HepG2 (cell line): ENCODE data around the gene GPSM1. TPM values are rescaled to one million over a fixed set of nuclear protein-coding genes. Genes with fewer than 3 reads are reported as not detected.

Source experiments
- FOXJ3 ChIP-seq: sonication (generic); formaldehyde crosslinking; IDR thresholded peaks from 2 replicates; pipeline ENCODE4 v1.4.0; 2020; ENCODE audit warnings: missing genetic modification reagents, mild to moderate bottlenecking, borderline replicate concordance
- HNF4G ChIP-seq, 2 experiments: sonication (generic) in 1 of 2; formaldehyde crosslinking in 1 of 2; IDR thresholded peaks; 2 replicates each; pipeline versions ENCODE4 v1.4.0 to v1.6.1; 2011 to 2020; ENCODE audit warnings: borderline replicate concordance in 2 of 2, low read depth in 2 of 2, mild to moderate bottlenecking in 2 of 2, low read length in 1 of 2, missing genetic modification reagents in 1 of 2, moderate library complexity in 1 of 2
- SIX4 ChIP-seq: sonication (generic); formaldehyde crosslinking; IDR thresholded peaks from 2 replicates; pipeline ENCODE4 v1.4.0; 2020; ENCODE audit warnings: missing genetic modification reagents
- polyA plus RNA-seq, 8 experiments: library from polyadenylated mRNA; depleted of rRNA in 3 of 8; stranded (reverse) in 7 of 8; unstranded in 1 of 8; fragments of >200 nt; fragmentation: Illumina TruSeq in 4 of 8; extraction: Trizol in 4 of 8; gene quantifications; 2 replicates each; pipeline versions ENCODE4 v1.2.1 to v1.2.3, GENCODE V29; 2011 to 2016; ENCODE audit warnings: low read depth in 4 of 8, missing spikeins in 1 of 8, mixed read lengths in 1 of 8; ENCODE audit not compliant: insufficient read depth in 1 of 8
- total RNA-seq, 5 experiments: library from RNA; depleted of rRNA; stranded (reverse); fragments of >200 nt; fragmentation: Illumina TruSeq; extraction: Trizol; gene quantifications; 2 replicates each; pipeline ENCODE4 v1.2.3, GENCODE V29; 2016; ENCODE audit warnings: low read depth in 1 of 5
- TF ChIP-seq, protein P1 (sequence below): sonication (generic); formaldehyde crosslinking; IDR thresholded peaks from 2 replicates; pipeline ENCODE4 v1.9.0; 2021; ENCODE audit warnings: mild to moderate bottlenecking, missing genetic modification reagents

Gene GPSM1
- total and polyA plus RNA-seq, 2 of the 13 experiments (the other 11 are each of a cell fraction or from before 2014, with no cell fraction given), result 1.0 to 2.4 TPM

DNA sequence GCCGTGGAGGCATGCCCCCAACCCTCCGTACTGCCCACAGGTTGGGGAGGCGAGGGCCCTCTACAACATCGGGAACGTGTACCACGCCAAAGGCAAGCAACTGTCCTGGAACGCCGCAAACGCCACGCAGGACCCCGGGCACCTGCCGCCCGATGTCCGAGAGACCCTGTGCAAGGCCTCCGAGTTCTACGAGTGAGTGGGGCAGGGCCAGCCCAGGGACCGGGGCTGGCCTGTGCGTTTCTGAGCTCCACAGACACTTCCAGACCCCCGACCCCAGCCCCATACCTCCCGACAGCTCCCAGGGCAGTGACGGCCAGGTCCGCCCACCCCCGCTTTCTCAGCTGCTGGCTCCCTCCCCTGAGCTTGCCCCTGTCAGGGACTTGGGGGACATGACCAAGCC lies 9.5 kb downstream of the GPSM1 start (continued):
- TF ChIP-seq, protein P1, sequence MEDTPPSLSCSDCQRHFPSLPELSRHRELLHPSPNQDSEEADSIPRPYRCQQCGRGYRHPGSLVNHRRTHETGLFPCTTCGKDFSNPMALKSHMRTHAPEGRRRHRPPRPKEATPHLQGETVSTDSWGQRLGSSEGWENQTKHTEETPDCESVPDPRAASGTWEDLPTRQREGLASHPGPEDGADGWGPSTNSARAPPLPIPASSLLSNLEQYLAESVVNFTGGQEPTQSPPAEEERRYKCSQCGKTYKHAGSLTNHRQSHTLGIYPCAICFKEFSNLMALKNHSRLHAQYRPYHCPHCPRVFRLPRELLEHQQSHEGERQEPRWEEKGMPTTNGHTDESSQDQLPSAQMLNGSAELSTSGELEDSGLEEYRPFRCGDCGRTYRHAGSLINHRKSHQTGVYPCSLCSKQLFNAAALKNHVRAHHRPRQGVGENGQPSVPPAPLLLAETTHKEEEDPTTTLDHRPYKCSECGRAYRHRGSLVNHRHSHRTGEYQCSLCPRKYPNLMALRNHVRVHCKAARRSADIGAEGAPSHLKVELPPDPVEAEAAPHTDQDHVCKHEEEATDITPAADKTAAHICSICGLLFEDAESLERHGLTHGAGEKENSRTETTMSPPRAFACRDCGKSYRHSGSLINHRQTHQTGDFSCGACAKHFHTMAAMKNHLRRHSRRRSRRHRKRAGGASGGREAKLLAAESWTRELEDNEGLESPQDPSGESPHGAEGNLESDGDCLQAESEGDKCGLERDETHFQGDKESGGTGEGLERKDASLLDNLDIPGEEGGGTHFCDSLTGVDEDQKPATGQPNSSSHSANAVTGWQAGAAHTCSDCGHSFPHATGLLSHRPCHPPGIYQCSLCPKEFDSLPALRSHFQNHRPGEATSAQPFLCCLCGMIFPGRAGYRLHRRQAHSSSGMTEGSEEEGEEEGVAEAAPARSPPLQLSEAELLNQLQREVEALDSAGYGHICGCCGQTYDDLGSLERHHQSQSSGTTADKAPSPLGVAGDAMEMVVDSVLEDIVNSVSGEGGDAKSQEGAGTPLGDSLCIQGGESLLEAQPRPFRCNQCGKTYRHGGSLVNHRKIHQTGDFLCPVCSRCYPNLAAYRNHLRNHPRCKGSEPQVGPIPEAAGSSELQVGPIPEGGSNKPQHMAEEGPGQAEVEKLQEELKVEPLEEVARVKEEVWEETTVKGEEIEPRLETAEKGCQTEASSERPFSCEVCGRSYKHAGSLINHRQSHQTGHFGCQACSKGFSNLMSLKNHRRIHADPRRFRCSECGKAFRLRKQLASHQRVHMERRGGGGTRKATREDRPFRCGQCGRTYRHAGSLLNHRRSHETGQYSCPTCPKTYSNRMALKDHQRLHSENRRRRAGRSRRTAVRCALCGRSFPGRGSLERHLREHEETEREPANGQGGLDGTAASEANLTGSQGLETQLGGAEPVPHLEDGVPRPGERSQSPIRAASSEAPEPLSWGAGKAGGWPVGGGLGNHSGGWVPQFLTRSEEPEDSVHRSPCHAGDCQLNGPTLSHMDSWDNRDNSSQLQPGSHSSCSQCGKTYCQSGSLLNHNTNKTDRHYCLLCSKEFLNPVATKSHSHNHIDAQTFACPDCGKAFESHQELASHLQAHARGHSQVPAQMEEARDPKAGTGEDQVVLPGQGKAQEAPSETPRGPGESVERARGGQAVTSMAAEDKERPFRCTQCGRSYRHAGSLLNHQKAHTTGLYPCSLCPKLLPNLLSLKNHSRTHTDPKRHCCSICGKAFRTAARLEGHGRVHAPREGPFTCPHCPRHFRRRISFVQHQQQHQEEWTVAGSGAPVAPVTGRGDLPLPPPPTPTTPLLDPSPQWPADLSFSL, result no peak
- TF ChIP-seq SIX4 (no peak), FOXJ3 (CRISPR knock-in tag) (no peak), HNF4G (IDR thresholded peaks at IDR 0.05; ENCODE audit: borderline replicate concordance, low read depth, low read length) (no peak), HNF4G (CRISPR knock-in tag; IDR thresholded peaks at IDR 0.05; ENCODE audit: borderline replicate concordance, low read depth) (no peak)
